Smooth muscle cell (in vitro differentiated cells): ENCODE measurements around the gene TRIM22. TPM values are rescaled to one million over a fixed set of nuclear protein-coding genes. Genes with fewer than 3 reads are reported as not detected.

Source experiments
- DNase-seq: peaks from one replicate; lab custom pipeline; 2025; ENCODE audit not compliant: unreplicated experiment; lab: John Stamatoyannopoulos, UW
- H2AFZ ChIP-seq: fragments of 200-600 bp; sonication (generic); 2 replicates; pipeline ENCODE4 v1.6.0; 2016; ENCODE audit warnings: antibody characterized with exemption, low read depth, mild to moderate bottlenecking
- H3F3A ChIP-seq: fragments of 200-600 bp; sonication (generic); 2 replicates; pipeline ENCODE4 v1.6.0; 2017; ENCODE audit warnings: antibody characterized with exemption, low read depth
- H3K27ac ChIP-seq: fragments of 200-600 bp; sonication (generic); 2 replicates; pipeline ENCODE4 v1.5.1; 2016; ENCODE audit warnings: low read depth, mild to moderate bottlenecking
- H3K27me3 ChIP-seq: fragments of 200-600 bp; sonication (generic); 2 replicates; pipeline ENCODE4 v1.6.1; 2016; ENCODE audit warnings: low read depth, mild to moderate bottlenecking
- H3K36me3 ChIP-seq: fragments of 200-600 bp; sonication (generic); 2 replicates; pipeline ENCODE4 v1.5.1; 2016; ENCODE audit warnings: low read depth
- H3K4me1 ChIP-seq: fragments of 200-600 bp; sonication (generic); 2 replicates; pipeline ENCODE4 v1.5.1; 2016; ENCODE audit warnings: low read depth
- H3K4me2 ChIP-seq: fragments of 200-600 bp; sonication (generic); 2 replicates; pipeline ENCODE4 v1.6.0; 2016; ENCODE audit warnings: mild to moderate bottlenecking
- H3K4me3 ChIP-seq: fragments of 200-600 bp; sonication (generic); 2 replicates; pipeline ENCODE4 v1.5.1; 2016; ENCODE audit warnings: mild to moderate bottlenecking
- H3K79me2 ChIP-seq: fragments of 200-600 bp; sonication (generic); 2 replicates; pipeline ENCODE4 v1.6.0; 2016; ENCODE audit warnings: low read depth, mild to moderate bottlenecking
- H3K9ac ChIP-seq: fragments of 200-600 bp; sonication (generic); 2 replicates; pipeline ENCODE4 v1.6.0; 2016; ENCODE audit warnings: low read depth
- H3K9me3 ChIP-seq: fragments of 200-600 bp; sonication (generic); replicated peaks from 2 replicates; pipeline ENCODE4 v1.5.1; 2016; ENCODE audit warnings: low read depth
- H4K20me1 ChIP-seq: fragments of 200-600 bp; sonication (generic); 2 replicates; pipeline ENCODE4 v1.6.0; 2016; ENCODE audit warnings: low read depth
- WGBS: methylation state at CpG from one replicate; pipeline ENCODE4 v1.1.7; 2016; ENCODE audit warnings: low lambda C conversion rate; 5-methylcytosine and 5-hydroxymethylcytosine counted together
- polyA plus RNA-seq: library from polyadenylated mRNA; unstranded; fragments of >200 nt; fragmentation: Nextera tagmentation; extraction: Ambion mirVana; gene quantifications from 2 replicates; pipeline ENCODE4 v1.2.1, GENCODE V29; 2016
- total RNA-seq: library from RNA; depleted of rRNA; stranded (reverse); fragments of >200 nt; gene quantifications from 2 replicates; pipeline ENCODE4 v1.2.3, GENCODE V29; 2014
- TF ChIP-seq, protein P1 (sequence below): fragments of 200-600 bp; sonication (generic); IDR thresholded peaks from 2 replicates; pipeline ENCODE4 v1.5.1; 2017; ENCODE audit warnings: borderline replicate concordance, mild to moderate bottlenecking, antibody characterized with exemption; ENCODE audit not compliant: insufficient read depth, poor library complexity, severe bottlenecking

TRIM22 gene
- total and polyA plus RNA-seq, 2 experiments from 2014 or later: 26.1 to 34.4 TPM

DNA sequence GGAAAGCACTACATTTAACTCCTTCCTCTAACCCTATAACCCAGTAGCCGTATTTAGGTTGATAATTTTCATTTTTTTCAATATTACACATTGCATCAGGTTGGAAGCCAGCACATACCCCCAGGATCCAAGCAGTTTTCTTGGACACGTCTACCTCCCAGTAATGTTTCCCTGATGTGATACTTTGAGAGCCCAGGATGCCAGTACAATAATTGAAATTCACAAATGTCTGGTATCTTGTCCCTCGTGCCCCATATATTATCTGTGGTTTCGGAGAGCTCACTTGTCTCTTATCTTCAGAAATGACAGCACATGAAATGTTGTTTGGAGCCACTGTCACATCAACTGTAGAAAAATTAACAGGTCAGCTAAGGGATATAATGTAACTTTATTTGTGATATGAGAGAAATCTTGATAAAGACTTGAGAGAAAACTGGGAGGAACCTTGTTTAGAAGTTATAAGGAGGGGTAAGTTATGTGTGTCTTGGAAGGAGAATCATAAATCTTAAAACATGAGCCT is 24.5 kb upstream of the TRIM22 start:
- Histone ChIP-seq H3K9ac (no peak overlapping the region), H3K79me2 (no peaks in the 10 kb centered on the region), H3K27ac (no peak overlapping the region), H3K9me3 (no peaks in the 10 kb centered on the region), H3K4me2 (no peak overlapping the region), H4K20me1 (no peaks in the 10 kb centered on the region), H3K4me1 (no peaks in the 10 kb centered on the region), H3K27me3 (no peaks in the 10 kb centered on the region), H3F3A (peaks cover 10% of the 10 kb centered on the region), H3K36me3 (peaks cover 24% of the 10 kb centered on the region), H2AFZ (no peak overlapping the region), H3K4me3 (no peak overlapping the region)
- TF ChIP-seq, protein P1, sequence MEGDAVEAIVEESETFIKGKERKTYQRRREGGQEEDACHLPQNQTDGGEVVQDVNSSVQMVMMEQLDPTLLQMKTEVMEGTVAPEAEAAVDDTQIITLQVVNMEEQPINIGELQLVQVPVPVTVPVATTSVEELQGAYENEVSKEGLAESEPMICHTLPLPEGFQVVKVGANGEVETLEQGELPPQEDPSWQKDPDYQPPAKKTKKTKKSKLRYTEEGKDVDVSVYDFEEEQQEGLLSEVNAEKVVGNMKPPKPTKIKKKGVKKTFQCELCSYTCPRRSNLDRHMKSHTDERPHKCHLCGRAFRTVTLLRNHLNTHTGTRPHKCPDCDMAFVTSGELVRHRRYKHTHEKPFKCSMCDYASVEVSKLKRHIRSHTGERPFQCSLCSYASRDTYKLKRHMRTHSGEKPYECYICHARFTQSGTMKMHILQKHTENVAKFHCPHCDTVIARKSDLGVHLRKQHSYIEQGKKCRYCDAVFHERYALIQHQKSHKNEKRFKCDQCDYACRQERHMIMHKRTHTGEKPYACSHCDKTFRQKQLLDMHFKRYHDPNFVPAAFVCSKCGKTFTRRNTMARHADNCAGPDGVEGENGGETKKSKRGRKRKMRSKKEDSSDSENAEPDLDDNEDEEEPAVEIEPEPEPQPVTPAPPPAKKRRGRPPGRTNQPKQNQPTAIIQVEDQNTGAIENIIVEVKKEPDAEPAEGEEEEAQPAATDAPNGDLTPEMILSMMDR: no peak
- WGBS: 98% methylated on average over 4 of the region's 4 CpGs
- DNase-seq: no peak

DNA sequence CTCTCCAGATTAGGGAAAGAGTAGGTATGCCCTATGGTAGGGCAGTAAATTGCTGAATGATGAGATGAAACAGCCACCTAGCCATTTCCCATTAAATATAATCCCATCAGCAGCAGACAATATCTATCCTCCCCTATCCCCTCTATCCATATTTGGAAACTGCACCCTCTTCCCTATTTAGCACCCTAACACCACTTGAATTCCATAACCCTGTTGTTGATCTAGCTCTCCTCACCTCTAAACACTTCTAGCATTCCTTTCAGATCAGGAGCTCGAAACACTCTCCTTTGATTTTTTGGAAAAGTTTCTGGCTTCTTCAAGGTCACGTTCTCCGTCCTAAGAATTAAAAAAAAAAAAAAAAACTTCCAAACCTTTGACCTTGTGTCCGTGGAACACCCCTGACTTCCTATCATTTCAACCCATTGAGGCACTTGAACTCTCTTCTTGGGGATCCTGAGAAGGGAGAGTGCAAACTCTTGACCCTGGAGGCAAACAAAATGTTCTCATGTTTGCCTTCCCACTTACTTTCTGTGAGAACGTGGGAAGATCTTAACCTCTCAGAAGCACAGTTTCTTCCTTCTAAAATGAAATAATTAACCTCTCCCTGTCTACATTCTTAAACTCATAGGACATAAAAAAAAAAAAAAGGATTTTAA is 23.7 kb upstream of the TRIM22 start:
- Histone ChIP-seq H4K20me1 (no peaks in the 10 kb centered on the region), H3K36me3 (peaks cover 24% of the 10 kb centered on the region), H3K9me3 (no peaks in the 10 kb centered on the region), H3K4me1 (no peaks in the 10 kb centered on the region), H3K27ac (no peak overlapping the region), H3K79me2 (no peaks in the 10 kb centered on the region), H3F3A (peaks cover 10% of the 10 kb centered on the region), H3K4me2 (no peak overlapping the region), H3K4me3 (no peak overlapping the region), H3K9ac (no peak overlapping the region), H3K27me3 (no peaks in the 10 kb centered on the region), H2AFZ (no peak overlapping the region)
- TF ChIP-seq, protein P1: no peak
- DNase-seq: no peak
- 96% methylated on average over 5 of the region's 5 CpGs for WGBS

- Histone ChIP-seq H3K9me3 (no peaks in the 10 kb centered on the region), H3F3A (peaks cover 9% of the 10 kb centered on the region), H3K36me3 (peaks cover 24% of the 10 kb centered on the region), H3K79me2 (no peaks in the 10 kb centered on the region), H3K4me2 (no peak overlapping the region), H3K27me3 (no peaks in the 10 kb centered on the region), H4K20me1 (no peaks in the 10 kb centered on the region), H3K27ac (no peak overlapping the region), H3K4me1 (no peaks in the 10 kb centered on the region), H3K9ac (no peak overlapping the region), H2AFZ (no peak overlapping the region), H3K4me3 (no peak overlapping the region)
- TF ChIP-seq, protein P1: no peak
- DNase-seq: no peak
- WGBS: 80% methylated on average over 6 of the region's 6 CpGs
Measured at GRCh38 chr11:5666402-5666793, 23.2 kb upstream of the TRIM22 start.

DNA sequence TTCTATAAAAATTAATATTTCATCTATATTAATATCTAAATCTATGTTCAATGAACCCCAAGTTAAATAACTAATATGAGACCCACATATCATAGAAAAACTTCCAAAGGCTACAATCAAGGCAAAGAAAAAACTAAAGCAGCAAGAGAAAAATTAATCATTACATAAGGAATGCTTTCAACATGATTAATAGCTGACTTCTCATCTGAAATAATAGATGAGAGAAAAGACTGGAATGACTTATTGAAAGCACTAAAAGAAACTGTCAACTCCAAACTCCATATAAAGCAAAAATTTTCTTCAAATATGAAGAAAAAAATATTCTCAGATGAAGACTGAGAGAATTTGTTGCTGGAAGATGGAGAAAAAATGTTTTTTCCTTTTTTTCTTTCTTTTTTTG is 17.8 kb upstream of the TRIM22 start:
- TF ChIP-seq, protein P1: no peak
- H3K9ac ChIP-seq: no peak overlapping the region
- no peak for DNase-seq
- H3K4me1 ChIP-seq: no peaks in the 10 kb centered on the region
- peaks cover 5% of the 10 kb centered on the region for H3K79me2 ChIP-seq
- H4K20me1 ChIP-seq: peaks cover 9% of the 10 kb centered on the region
- no peaks in the 10 kb centered on the region for H3F3A ChIP-seq
- no peaks in the 10 kb centered on the region for H3K9me3 ChIP-seq
- H3K4me2 ChIP-seq: no peak overlapping the region
- no peaks in the 10 kb centered on the region for H3K36me3 ChIP-seq
- no peak overlapping the region for H3K27ac ChIP-seq
- H3K4me3 ChIP-seq: no peak overlapping the region
- no peaks in the 10 kb centered on the region for H3K27me3 ChIP-seq
- no peak overlapping the region for H2AFZ ChIP-seq
